Peyer's patch (tissue), 4 donors: ENCODE measurements around the gene KLHL4. TPM values are rescaled to one million over a fixed set of nuclear protein-coding genes. Genes with fewer than 3 reads are reported as not detected.
"Not testable (repeated sequence)": the region's sequence is repeated elsewhere in the genome, so short reads cannot be mapped to it uniquely, and the experiment has no call there.

Source experiments
- DNase-seq, 3 donors: peaks; one replicate each; pipeline ENCODE4 v3.0.0-alpha.2; 2017 to 2019
- H3K27ac ChIP-seq, 4 donors: fragments of 200-600 bp; sonication (generic); one replicate each; pipeline ENCODE4 v1.5.1; 2016 to 2019
- H3K27me3 ChIP-seq, 2 donors: fragments of 200-600 bp; sonication (generic); one replicate each; pipeline ENCODE4 v1.5.1; 2019
- H3K36me3 ChIP-seq, 3 donors: fragments of 200-600 bp; sonication (generic); one replicate each; pipeline ENCODE4 v1.5.1; 2016 to 2019
- H3K4me1 ChIP-seq, 4 donors: fragments of 200-600 bp; sonication (generic); one replicate each; pipeline ENCODE4 v1.5.1; 2016 to 2019
- H3K4me3 ChIP-seq, 4 donors: fragments of 200-600 bp; sonication (generic); 1 replicate in 3 of 4; 2 replicates in 1 of 4; pipeline ENCODE4 v1.5.1; 2016 to 2019; ENCODE audit warnings: mild to moderate bottlenecking in 1 of 4
- H3K9me3 ChIP-seq, 4 donors: fragments of 200-600 bp; sonication (generic); one replicate each; pipeline ENCODE4 v1.5.1; 2016 to 2019; ENCODE audit warnings: mild to moderate bottlenecking in 1 of 4
- CTCF ChIP-seq, 6 experiments: fragments of 450-650 bp in 4 of 6; fragments of 200-600 bp in 2 of 6; sonication (generic) in 1 of 6; IDR thresholded peaks; one replicate each; pipeline ENCODE4 v1.5.1; 2017 to 2019; ENCODE audit warnings: antibody characterized with exemption in 6 of 6, mild to moderate bottlenecking in 3 of 6, moderate library complexity in 1 of 6
- POLR2A ChIP-seq, 2 donors: fragments of 450-650 bp; IDR thresholded peaks; one replicate each; pipeline ENCODE4 v1.5.1; 2017; ENCODE audit warnings: antibody characterized with exemption in 2 of 2, mild to moderate bottlenecking in 2 of 2, moderate library complexity in 2 of 2
- total RNA-seq, 4 donors: library from RNA; depleted of rRNA; stranded (reverse); fragments of >200 nt; gene quantifications; one replicate each; pipeline ENCODE4 v1.1.0, GENCODE V29; 2016

The KLHL4 gene
- total RNA-seq, 4 donors from 2014 or later: 0.27 to 7.4 (median 0.40) TPM

DNA sequence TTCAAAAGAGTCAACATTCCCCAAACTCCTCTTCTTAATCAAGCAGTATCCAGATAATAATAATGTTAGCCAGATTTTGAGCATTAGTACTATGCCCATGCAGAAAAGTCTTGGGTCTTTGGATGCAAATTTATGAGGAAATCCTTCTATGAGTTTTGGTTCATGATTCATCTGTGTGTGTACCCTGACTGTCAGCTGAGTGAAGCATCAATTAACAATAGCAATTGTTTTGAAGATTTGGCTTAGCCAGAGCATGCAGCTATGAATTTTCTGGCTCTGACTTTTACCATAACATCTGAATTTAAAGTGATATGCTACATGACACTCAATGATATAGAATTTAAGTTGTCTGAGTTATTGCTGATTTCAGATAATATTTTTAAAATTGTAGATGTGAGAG lies 145.8 kb downstream of the KLHL4 start:
- TF ChIP-seq CTCF (IDR thresholded peaks at IDR 0.05) (no peak), POLR2A (IDR thresholded peaks at IDR 0.05) (no peak)

DNA sequence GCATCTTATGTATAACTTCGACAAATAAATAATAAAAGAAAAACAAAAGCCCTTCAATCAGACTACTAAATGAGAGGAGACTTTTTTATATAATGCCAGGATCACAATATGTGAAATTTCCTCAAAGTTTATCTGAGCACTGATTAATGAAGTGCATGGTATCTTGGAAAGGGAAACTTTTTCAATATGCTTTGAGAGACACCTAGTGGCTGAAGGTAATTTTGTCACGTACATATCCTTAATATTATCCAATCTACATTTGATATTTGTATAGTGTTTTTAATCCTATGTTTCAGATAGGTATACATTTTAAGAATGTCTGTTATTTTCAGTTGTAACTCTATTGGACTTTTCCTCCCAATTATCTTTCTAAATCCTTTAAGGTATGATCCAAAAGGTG lies 146.8 kb downstream of the KLHL4 start:
- Histone ChIP-seq H3K27ac (no peak overlapping the region), H3K36me3 (no peaks in the 10 kb centered on the region), H3K9me3 (no peaks in the 10 kb centered on the region), H3K4me1 (no peaks in the 10 kb centered on the region), H3K4me3 (no peak overlapping the region), H3K27me3 (no peaks in the 10 kb centered on the region)
- TF ChIP-seq CTCF (IDR thresholded peaks at IDR 0.05) (peak in 3 of 6 experiments; percentile 6 to 27 (median 13)), POLR2A (IDR thresholded peaks at IDR 0.05) (no peak)
- no peak for DNase-seq

More for the DNA sequence above, 145.8 kb downstream of the KLHL4 start:
- H3K4me3 ChIP-seq: no peak overlapping the region
- no peaks in the 10 kb centered on the region for H3K27me3 ChIP-seq
- no peaks in the 10 kb centered on the region for H3K9me3 ChIP-seq
- no peaks in the 10 kb centered on the region for H3K36me3 ChIP-seq
- no peak overlapping the region for H3K27ac ChIP-seq
- H3K4me1 ChIP-seq: no peaks in the 10 kb centered on the region
- no peak for DNase-seq

GRCh38 chrX:87679849-87680248 lies 162.2 kb downstream of the KLHL4 start:
- TF ChIP-seq CTCF (IDR thresholded peaks at IDR 0.05) (no peak), POLR2A (IDR thresholded peaks at IDR 0.05) (no peak)
- Histone ChIP-seq H3K27ac (no peak overlapping the region), H3K4me1 (no peaks in the 10 kb centered on the region), H3K27me3 (no peaks in the 10 kb centered on the region), H3K36me3 (no peaks in the 10 kb centered on the region), H3K4me3 (no peak overlapping the region), H3K9me3 (no peaks in the 10 kb centered on the region)
- DNase-seq: no peak

DNA sequence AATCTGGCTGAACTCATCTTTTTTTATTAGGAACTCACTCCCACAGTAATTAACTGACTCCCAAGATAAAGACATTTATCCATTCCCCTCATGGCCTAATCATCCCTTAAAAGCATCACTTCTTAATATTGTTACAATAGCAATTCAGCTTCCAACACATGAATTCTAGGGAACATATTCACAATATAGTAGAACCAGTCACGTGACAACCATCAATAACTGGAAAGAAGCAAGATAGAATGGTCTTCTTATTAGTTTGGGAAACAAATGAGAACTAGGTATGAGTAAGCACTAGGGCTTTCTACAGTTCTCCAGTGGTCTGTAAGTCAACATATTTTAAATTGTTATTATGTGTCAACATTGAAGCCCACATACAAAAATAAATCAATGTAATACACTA lies 170.1 kb downstream of the KLHL4 start:
- Histone ChIP-seq H3K9me3 (no peaks in the 10 kb centered on the region), H3K27me3 (no peaks in the 10 kb centered on the region), H3K27ac (no peak overlapping the region), H3K36me3 (no peaks in the 10 kb centered on the region), H3K4me1 (no peaks in the 10 kb centered on the region), H3K4me3 (no peak overlapping the region)
- no peak for TF ChIP-seq POLR2A (IDR thresholded peaks at IDR 0.05)
- TF ChIP-seq CTCF (IDR thresholded peaks at IDR 0.05): no peak
- DNase-seq: no peak

DNA sequence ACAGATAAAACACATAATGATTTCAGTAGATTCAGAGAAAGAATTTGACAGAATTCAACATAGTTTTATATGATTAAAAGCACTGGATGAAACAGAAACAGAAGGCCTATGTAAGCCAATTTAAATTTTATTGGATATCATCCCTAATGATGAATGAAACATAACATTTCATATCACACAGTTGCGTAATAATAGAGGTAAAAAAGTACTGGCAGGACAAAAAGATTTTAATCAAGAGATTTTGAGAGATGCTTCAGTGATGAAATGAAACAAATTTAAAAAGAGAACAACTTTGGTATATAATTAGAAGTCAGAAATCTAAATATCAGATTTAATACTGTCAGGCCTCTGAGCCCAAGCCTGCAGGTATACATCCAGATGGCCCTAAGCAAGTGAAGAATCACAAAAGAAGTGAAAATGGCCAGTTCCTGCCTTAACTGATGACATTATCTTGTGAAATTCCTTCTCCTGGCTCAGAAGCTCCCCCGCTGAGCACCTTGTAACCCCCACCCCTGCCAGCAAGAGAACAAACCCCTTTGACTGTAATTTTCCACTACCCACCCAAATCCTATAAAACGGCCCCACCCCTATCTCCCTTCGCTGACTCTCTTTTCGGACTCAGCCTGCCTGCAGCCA lies 170.6 kb downstream of the KLHL4 start:
- not testable (repeated sequence) for DNase-seq, H3K36me3 ChIP-seq, H3K9me3 ChIP-seq, H3K4me3 ChIP-seq, H3K27ac ChIP-seq, H3K27me3 ChIP-seq, H3K4me1 ChIP-seq

DNA sequence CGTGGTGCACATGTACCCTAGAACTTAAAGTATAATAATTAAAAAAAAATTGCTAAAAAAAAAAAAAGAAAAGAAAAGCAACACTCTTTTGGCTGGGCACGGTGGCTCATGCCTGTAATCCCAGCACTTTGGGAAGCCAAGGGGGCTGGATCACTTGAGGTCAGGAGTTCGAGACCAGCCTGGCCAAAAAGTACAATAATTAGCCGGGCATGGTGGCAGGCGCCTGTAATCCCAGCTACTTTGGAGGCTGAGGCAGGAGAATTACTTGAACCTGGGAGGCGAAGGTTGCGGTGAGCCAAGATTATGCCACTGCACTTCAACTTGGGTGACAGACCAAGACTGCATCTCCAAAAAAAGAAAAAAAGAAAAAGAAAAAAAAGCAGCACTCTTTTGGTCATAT lies 171.6 kb downstream of the KLHL4 start:
- not testable (repeated sequence) for H3K9me3 ChIP-seq, H3K4me3 ChIP-seq, H3K27ac ChIP-seq, H3K36me3 ChIP-seq, H3K27me3 ChIP-seq, DNase-seq, H3K4me1 ChIP-seq

- Histone ChIP-seq H3K27me3 (no peaks in the 10 kb centered on the region), H3K27ac (no peak overlapping the region), H3K36me3 (no peaks in the 10 kb centered on the region), H3K4me3 (no peak overlapping the region), H3K4me1 (no peaks in the 10 kb centered on the region), H3K9me3 (no peaks in the 10 kb centered on the region)
- TF ChIP-seq POLR2A (IDR thresholded peaks at IDR 0.05) (no peak), CTCF (IDR thresholded peaks at IDR 0.05) (no peak)
- no peak for DNase-seq
These were observed 175.6 kb downstream of the KLHL4 start for GRCh38 chrX:87693204-87693603.
